KG1 (cell line): ENCODE results near the gene FAM53B.

ENCODE experiments used
- DNase-seq: peaks from one replicate; lab custom pipeline; 2025; lab: John Stamatoyannopoulos, UW

FAM53B gene

GRCh38 chr10:124575107-124576035 is 168.8 kb downstream of the FAM53B start:
- DNase-seq = no peak

- no peak for DNase-seq
These were observed 169.6 kb downstream of the FAM53B start for GRCh38 chr10:124574456-124575070.

GRCh38 chr10:124573726-124574455 is 170.3 kb downstream of the FAM53B start:
- no peak for DNase-seq

GRCh38 chr10:124572751-124573150 is 171.4 kb downstream of the FAM53B start:
- no peak for DNase-seq

GRCh38 chr10:124570646-124571045 is 173.5 kb downstream of the FAM53B start:
- DNase-seq = no peak

- no peak for DNase-seq
These were observed 174.3 kb downstream of the FAM53B start for GRCh38 chr10:124569623-124570470.
